H1 (cell line): Measurements from ENCODE around the gene KCNQ1. TPM values are rescaled to one million over a fixed set of nuclear protein-coding genes. Genes with fewer than 3 reads are reported as not detected.

Experiments
- MAFK ChIP-seq: IDR thresholded peaks from 2 replicates; pipeline ENCODE4 v1.6.1; 2012; ENCODE audit warnings: low read depth, mild to moderate bottlenecking, improper control_type of control experiment, low read length
- NANOG ChIP-seq: IDR thresholded peaks from 2 replicates; pipeline ENCODE4 v1.6.1; 2011; ENCODE audit warnings: low read length, low read depth, mild to moderate bottlenecking, inconsistent platforms; ENCODE audit not compliant: insufficient read depth, poor library complexity, severe bottlenecking
- polyA plus RNA-seq, 7 experiments: library from polyadenylated mRNA; depleted of rRNA in 3 of 7; stranded (reverse) in 5 of 7; unstranded in 2 of 7; fragments of >200 nt in 5 of 7; fragments of 200-250 nt in 2 of 7; gene quantifications; 1 replicate in 5 of 7; 2 replicates in 1 of 7; 4 replicates in 1 of 7; pipeline versions ENCODE4 v1.2.1 to v1.2.3, GENCODE V29; 2011 to 2013; ENCODE audit warnings: missing spikeins in 2 of 7, mixed read lengths in 2 of 7
- total RNA-seq: library from RNA; stranded (reverse); fragmentation: NEBNext Ultra II Directional; extraction: Animal tissue kit (Norgen Biotek cat#: 25700); gene quantifications from 2 replicates; pipeline ENCODE4 v1.2.1, GENCODE V29; 2021

KCNQ1 gene
- total and polyA plus RNA-seq, 2 of the 8 experiments (the other 6 are each of a cell fraction or from before 2014, with no cell fraction given), result 1.9 to 2.0 TPM

GRCh38 chr11:2571598-2572281, 126.9 kb downstream of the KCNQ1 start (continued):
- TF ChIP-seq MAFK, result no peak
- no peak for TF ChIP-seq NANOG
